Activated naive CD8-positive, alpha-beta T cell treated with anti-CD3 and anti-CD28 coated beads, Interleukin-2, amount 50 U/mL, for 24 hours (primary cell): ENCODE results near the gene PITPNM3.

Source experiments
- ATAC-seq: fragments of 150-1000 bp; cut with Tn5 transposase; one replicate; pipeline ENCODE4 v1.10.0; 2021
- DNase-seq: peaks from one replicate; pipeline ENCODE4 v3.0.0; 2021
- H3K27ac Mint-ChIP-seq: one replicate; pipeline ENCODE4 v1.8.0; 2021; ENCODE audit warnings: mild to moderate bottlenecking, mixed read lengths
- H3K27me3 Mint-ChIP-seq: one replicate; pipeline ENCODE4 v1.8.0; 2021; ENCODE audit warnings: mixed read lengths
- H3K36me3 Mint-ChIP-seq: one replicate; pipeline ENCODE4 v1.8.0; 2021; ENCODE audit warnings: low read depth, mixed read lengths
- H3K4me1 Mint-ChIP-seq: one replicate; pipeline ENCODE4 v1.8.0; 2021; ENCODE audit warnings: mixed read lengths
- H3K4me3 Mint-ChIP-seq: one replicate; pipeline ENCODE4 v1.8.0; 2021; ENCODE audit warnings: mild to moderate bottlenecking, moderate library complexity, mixed read lengths
- H3K9me3 Mint-ChIP-seq: one replicate; pipeline ENCODE4 v1.8.0; 2021; ENCODE audit warnings: mixed read lengths

PITPNM3 gene

DNA sequence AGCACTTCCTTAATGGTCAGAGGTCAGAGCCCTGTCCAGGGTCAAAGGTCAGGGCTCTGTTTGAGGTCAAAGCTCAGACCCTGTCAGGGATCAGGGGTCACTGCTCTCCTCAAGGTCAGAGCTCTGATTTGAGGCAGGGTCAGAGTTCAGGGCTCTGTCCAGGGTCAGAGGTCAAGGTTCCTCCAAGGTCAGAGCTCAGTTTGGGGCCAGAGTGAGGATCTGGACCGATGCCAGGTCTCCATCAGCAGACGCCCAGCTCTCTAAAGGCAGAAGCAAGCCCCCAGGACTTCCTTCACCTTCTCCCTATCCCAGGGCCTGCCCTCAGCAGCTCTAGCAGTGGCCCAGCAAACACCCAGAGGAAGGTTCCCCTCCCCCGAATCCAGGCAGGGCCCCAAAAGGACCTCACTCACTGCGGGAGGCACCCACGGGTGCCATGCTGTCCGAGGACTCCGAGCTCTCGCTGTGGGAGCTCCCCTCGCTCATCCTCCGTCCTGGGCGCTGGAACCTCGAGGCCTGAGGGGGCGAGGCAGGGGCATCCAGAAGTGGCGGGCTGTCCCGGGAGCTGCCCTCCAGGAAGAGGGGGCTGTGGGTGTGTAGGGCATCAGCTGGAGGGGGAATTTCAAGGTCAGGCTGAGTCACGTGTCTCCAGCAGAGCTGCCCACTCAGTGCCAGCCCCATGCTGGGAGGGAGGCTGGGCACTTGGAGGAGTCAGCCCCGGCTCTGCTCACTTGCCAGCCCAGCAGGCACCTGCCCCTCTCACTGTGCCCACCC lies 85.4 kb downstream of the PITPNM3 start:
- ATAC-seq (no peak), DNase-seq (no peak)
- H3K36me3 Mint-ChIP-seq, result no peaks in the 10 kb centered on the region
- no peaks in the 10 kb centered on the region for H3K4me1 Mint-ChIP-seq
- peaks cover 2% of the 10 kb centered on the region for H3K27me3 Mint-ChIP-seq
- no peaks in the 10 kb centered on the region for H3K9me3 Mint-ChIP-seq
- H3K27ac Mint-ChIP-seq, result no peak overlapping the region
- H3K4me3 Mint-ChIP-seq, result no peak overlapping the region

DNA sequence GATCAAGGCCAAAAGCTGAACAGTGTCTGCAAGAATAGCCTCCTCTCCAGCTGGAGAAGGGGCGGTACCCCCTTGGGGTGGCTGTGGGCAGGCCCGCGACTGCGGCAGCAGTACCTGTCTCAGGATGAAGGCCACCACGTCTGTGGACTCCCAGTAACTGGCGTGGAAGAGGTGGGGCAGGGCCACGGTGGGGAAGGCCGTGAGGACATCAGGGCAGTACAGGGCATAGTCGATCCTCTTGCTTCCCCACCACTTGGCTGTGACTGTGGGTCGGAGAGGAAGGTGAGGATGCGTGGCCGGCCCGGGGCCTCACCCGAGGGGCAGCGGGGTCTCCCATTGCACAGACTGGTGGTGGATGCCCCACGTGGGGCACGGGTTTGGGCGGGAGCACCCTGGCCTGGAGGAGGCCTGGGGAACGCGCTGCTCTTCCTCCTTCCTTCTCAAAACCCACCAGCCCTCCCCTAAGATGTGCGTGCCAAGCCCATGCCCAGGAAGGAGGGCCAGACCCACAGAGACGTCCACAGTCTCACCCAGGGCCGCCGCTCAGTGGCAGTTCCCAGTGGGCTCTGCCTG lies 86.1 kb downstream of the PITPNM3 start:
- DNase-seq, result no peak
- ATAC-seq, result no peak

DNA sequence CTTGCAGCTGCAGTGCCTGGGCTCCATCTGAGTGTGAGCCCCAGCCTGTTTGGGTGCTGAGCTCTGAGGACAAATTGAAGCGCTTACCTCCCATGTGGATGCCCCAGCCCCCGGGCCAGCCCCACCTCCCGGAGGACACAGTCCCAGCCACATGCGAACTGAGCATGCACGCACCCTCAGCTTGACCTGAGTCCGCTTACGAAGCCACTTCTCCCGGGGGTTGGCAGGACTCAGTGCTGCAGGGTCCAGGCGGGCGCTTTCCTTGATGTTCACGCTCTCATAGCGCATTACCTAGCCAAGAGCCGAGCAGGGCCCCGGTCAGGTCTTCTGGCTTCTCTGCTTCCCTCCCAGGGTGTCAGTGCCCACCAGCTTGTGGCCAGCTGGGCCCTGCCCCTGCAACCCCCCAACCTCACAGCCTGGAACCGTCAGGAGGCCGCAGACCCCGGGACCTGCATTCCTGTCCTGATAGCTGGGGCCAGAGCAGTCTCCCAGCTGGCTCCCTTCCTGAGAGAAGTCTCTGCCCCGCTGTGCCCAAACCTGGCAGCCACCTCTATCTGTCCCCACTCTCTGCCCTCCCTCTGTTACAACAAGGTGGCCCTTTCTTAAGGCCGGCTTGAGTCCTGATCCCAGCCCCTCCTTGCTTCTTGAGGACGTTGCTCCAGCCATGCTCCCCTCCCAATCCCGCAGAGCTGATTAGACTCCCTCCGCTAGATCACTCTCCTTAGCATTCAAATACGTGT lies 88.1 kb downstream of the PITPNM3 start:
- Mint-ChIP-seq H3K4me3 (no peak overlapping the region), H3K27me3 (peaks cover 4% of the 10 kb centered on the region)
- ATAC-seq, result no peak

More for the DNA sequence above, 86.1 kb downstream of the PITPNM3 start:
- Mint-ChIP-seq H3K27me3 (peaks cover 4% of the 10 kb centered on the region), H3K27ac (no peak overlapping the region), H3K4me1 (no peaks in the 10 kb centered on the region), H3K4me3 (no peak overlapping the region), H3K36me3 (no peaks in the 10 kb centered on the region), H3K9me3 (no peaks in the 10 kb centered on the region)

DNA sequence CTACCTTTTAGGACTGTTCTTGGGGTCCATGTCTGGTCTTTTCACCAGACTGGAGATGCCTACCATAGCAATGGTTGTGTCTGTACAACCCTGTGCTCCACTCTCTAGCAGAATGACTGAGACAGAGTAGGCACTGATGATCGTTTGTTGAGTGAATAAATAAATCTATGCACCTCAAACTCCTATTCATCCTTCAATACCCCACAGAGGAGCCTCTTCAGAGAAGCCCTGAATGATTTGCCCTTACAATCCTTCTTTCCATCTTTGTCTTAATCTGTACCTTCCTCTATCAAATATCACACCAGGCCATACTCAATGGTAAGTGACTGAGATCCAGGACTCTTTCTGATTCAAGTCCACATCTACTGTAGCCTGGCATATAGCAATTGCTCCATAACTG lies 88.8 kb downstream of the PITPNM3 start:
- no peaks in the 10 kb centered on the region for H3K9me3 Mint-ChIP-seq
- H3K27me3 Mint-ChIP-seq, result peaks cover 4% of the 10 kb centered on the region
- H3K36me3 Mint-ChIP-seq, result no peaks in the 10 kb centered on the region
- H3K4me3 Mint-ChIP-seq, result no peak overlapping the region
- no peak for DNase-seq
- H3K27ac Mint-ChIP-seq, result no peak overlapping the region
- no peak for ATAC-seq
- H3K4me1 Mint-ChIP-seq, result no peaks in the 10 kb centered on the region

More for the DNA sequence above, 88.1 kb downstream of the PITPNM3 start:
- no peak for DNase-seq
- no peaks in the 10 kb centered on the region for H3K36me3 Mint-ChIP-seq
- no peaks in the 10 kb centered on the region for H3K4me1 Mint-ChIP-seq
- no peak overlapping the region for H3K27ac Mint-ChIP-seq
- no peaks in the 10 kb centered on the region for H3K9me3 Mint-ChIP-seq

DNA sequence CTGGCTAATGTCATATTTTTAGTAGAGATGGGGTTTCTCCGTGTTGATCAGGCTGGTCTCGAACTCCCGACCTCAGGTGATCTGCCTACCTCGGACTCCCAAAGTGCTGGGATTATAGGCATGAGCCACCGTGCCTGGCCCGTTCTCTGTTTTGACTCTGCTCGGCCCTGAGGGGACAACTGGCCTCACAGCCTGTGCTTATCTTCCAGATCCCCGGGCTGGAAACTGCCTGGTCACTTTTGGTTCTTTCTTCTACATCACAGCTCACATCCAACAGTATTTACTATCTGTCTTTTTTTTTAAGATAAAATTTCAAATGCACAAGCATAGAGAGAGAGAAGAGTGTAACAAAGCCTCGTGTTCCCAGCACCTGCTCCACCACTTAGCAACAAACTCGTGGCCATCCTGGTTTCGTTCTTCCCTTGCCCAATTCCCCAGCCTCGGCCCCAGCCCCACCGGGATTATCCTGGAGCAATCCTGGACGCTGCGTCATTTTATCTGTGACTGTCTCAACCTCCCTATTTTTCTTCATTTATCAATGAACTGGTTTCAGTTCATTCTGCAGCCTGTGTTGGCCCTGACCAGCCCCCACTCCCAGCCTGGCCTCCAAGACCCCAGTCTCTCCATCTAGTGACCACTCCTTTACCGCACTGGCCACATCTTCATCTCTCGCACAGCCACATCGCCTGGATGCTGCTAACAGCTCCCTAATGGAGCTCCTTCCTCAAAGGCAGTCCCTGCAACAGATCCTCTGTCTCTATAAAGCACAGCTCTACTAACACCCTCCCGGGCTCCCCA lies 91.0 kb downstream of the PITPNM3 start:
- Mint-ChIP-seq H3K36me3 (no peaks in the 10 kb centered on the region), H3K9me3 (no peaks in the 10 kb centered on the region), H3K4me1 (peaks cover 16% of the 10 kb centered on the region), H3K27ac (no peak overlapping the region), H3K27me3 (peaks cover 6% of the 10 kb centered on the region), H3K4me3 (no peak overlapping the region)
- no peak for DNase-seq
- ATAC-seq, result no peak

DNA sequence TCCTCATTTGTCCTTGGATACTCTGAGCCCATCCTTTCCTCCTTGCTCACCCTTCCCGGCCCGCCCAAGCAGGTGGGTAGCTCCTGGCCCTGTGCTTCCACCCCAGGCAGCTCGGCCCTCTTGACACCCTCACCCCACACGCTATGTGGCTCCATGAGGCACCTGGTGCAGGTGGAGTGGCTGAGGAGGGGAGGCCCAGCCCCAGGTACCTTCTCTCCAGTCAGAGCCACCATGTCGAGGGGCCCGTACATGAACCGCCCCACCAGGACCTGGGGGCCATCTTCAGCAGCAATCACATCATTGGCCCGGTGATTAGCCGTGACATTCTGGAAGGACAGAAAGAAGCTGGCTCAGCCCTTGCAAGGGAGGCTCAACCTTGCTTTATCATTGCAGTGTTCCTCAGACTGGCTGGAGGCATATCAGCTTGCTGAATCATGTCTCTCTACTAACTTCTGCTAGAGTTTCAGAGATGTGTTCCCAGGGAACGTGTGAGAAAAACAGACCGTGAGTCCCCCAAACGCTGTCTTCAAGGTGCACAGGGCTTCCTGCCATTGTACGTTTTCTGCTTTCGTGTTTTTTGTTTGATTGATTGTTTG lies 91.8 kb downstream of the PITPNM3 start:
- H3K9me3 Mint-ChIP-seq, result no peaks in the 10 kb centered on the region
- no peak for ATAC-seq
- no peak overlapping the region for H3K4me3 Mint-ChIP-seq
- H3K27ac Mint-ChIP-seq, result no peak overlapping the region
- H3K4me1 Mint-ChIP-seq, result peaks cover 18% of the 10 kb centered on the region
- DNase-seq, result no peak
- no peaks in the 10 kb centered on the region for H3K36me3 Mint-ChIP-seq
- H3K27me3 Mint-ChIP-seq, result peaks cover 6% of the 10 kb centered on the region

DNA sequence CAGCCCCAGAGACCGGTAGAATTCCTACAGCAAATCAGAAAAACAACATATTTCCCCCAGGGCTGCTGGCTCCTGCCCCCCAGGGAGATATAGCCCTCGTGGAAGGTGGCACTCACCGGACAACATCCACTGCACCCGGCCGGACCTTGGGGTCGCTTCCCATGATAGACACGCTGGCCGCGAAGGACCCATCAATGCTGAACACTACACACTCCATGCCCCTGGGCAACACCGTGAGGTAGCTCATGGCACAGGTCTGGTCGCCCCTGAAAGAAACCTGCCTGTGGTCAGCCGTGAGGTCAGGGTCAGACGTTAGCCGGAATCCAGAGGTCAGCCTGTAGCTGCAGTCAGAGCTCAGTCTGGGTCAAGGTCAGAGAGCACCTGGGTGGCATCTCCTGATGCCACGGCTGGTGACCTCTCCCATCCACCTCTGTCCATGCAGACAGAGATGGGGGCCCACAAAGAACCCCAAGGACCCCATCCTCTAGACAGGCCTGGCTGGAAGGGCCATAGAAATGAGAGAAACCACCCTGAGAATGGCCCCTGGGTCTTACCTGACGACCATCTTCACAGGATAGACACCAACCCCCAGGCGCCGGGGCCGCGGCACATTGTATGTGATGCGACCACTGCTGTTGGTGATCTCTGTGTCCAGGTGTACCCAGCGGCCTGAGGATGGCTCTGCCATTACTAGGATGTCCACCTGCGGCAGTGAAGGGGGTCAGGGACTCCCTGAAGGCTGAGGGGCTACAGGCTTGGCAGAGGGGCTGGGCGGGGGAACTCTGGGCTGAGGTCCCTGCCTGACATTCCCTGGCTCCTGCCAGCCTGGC lies 92.5 kb downstream of the PITPNM3 start:
- Mint-ChIP-seq H3K4me1 (peaks cover 18% of the 10 kb centered on the region), H3K9me3 (no peaks in the 10 kb centered on the region), H3K27me3 (peaks cover 6% of the 10 kb centered on the region), H3K27ac (no peak overlapping the region), H3K36me3 (no peaks in the 10 kb centered on the region), H3K4me3 (no peak overlapping the region)
- no peak for DNase-seq
- no peak for ATAC-seq

DNA sequence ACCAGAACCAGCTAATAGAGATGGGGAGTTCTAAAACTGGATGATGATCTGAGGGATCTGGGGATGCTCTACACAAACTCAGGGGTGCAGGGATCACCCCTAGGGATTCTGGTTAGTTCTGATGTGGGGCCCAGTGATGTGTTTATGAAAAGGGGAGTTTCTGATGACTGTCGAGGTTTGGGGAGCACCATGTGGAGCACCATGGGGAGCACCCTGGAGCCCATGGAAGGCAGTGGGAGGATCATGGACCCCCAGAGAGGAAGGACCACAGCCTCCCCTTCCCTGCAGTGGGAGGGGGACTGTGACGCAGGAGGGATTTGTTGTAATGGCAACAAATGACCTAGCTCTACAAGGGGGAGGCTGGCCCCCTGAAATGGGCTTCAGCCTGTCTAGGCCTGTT lies 93.7 kb downstream of the PITPNM3 start:
- Mint-ChIP-seq H3K27ac (no peak overlapping the region), H3K27me3 (peaks cover 6% of the 10 kb centered on the region), H3K36me3 (no peaks in the 10 kb centered on the region), H3K9me3 (no peaks in the 10 kb centered on the region), H3K4me3 (no peak overlapping the region), H3K4me1 (peaks cover 18% of the 10 kb centered on the region)
- ATAC-seq (no peak), DNase-seq (no peak)

DNA sequence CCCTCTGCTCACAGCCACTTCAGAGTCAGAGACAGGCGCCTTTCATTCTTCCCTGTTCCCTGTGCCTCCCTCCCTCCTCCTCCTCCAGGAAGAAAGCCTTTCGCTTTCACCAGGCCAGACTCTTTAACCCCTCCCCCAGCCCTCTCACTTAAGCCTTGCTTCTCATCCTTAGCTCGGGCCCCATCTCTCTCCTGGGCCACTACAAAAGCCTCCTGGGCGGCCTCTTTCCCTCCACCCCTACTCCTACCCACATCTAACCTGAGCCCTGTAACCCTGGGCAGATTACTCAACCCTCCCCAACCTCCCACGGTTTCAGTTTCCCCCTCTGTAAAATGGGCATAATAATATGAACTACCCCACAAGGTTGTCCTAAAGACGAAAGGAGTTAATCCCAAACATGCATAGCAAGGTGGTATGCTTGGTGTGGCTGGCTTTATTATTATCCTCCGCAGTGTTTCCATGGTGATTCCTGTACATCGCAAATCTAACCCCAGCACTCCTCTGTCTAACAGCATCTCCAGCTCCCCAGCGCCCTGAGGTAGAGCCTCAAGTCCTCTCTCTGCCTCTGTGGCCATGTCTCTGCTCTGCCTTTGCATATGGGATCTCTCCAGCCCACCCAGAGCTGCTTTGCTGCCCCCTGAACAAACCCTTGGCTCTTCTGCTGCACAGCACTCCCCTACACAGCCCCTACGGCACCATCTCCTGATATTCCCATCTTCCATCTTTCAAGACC lies 94.4 kb downstream of the PITPNM3 start:
- peak; percentile 82 for ATAC-seq
- Mint-ChIP-seq H3K4me3 (no peak overlapping the region), H3K36me3 (no peaks in the 10 kb centered on the region)

DNA sequence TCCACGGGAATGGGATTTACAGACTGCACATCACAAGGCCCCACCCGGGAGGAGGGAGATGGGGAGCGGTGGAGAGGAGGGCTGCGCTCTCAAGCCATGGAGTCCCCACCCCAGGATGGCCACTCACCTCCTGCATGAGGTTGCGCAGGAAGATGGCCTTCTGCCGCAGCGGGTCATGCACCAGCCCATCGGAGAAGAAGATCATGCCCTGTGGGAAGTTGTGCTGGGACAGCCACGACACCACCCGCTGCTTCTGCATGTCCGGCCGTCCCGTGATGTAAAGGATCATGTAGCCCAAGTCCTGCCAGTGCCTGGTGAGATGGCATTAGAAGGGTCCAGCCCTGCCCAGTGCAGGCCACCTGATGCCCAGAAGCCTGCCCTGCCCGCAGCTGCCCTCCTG lies 95.1 kb downstream of the PITPNM3 start:
- no peaks in the 10 kb centered on the region for H3K36me3 Mint-ChIP-seq
- DNase-seq (no peak), ATAC-seq (no peak)
- no peaks in the 10 kb centered on the region for H3K9me3 Mint-ChIP-seq
- no peak overlapping the region for H3K27ac Mint-ChIP-seq
- no peak overlapping the region for H3K4me3 Mint-ChIP-seq
- H3K4me1 Mint-ChIP-seq, result peaks cover 20% of the 10 kb centered on the region
- H3K27me3 Mint-ChIP-seq, result peaks cover 8% of the 10 kb centered on the region

More for the DNA sequence above, 94.4 kb downstream of the PITPNM3 start:
- Mint-ChIP-seq H3K9me3 (no peaks in the 10 kb centered on the region), H3K27me3 (peaks cover 6% of the 10 kb centered on the region), H3K27ac (no peak overlapping the region), H3K4me1 (peaks cover 20% of the 10 kb centered on the region)
- peak; percentile 26 for DNase-seq

DNA sequence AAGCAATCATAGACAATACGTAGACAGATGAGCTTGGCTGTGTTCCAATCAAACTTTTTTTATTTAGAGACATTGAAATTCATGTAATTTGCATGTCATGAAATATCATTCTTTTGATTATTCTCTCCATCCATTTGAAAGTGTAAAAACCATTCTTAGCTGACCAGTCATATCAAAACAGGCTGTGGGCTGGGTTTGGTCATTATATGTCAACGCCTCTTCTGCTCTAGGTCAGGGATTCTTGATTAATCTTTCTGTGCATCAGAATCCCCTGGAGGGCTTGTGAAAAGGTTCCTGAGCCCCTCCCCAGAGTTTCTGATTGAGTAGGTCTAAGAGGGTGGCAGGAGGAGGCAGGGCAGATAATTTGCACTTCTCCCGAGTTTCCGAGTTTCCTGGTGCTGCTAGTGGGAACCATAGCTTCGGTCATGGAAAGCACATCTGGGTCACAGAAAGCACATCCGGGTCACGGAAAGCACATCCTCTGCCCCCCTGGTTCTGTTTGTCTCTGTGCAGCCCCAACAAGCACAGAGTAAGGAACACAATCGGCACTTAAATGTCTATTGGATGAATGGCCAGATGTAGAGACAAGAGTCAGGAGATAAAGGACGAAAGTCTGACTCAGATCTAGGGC lies 95.7 kb downstream of the PITPNM3 start:
- H3K4me3 Mint-ChIP-seq, result no peak overlapping the region
- DNase-seq, result no peak
- H3K9me3 Mint-ChIP-seq, result no peaks in the 10 kb centered on the region
- H3K4me1 Mint-ChIP-seq, result peaks cover 20% of the 10 kb centered on the region
- H3K27ac Mint-ChIP-seq, result no peak overlapping the region
- no peaks in the 10 kb centered on the region for H3K36me3 Mint-ChIP-seq
- ATAC-seq, result no peak
- H3K27me3 Mint-ChIP-seq, result peaks cover 7% of the 10 kb centered on the region

DNA sequence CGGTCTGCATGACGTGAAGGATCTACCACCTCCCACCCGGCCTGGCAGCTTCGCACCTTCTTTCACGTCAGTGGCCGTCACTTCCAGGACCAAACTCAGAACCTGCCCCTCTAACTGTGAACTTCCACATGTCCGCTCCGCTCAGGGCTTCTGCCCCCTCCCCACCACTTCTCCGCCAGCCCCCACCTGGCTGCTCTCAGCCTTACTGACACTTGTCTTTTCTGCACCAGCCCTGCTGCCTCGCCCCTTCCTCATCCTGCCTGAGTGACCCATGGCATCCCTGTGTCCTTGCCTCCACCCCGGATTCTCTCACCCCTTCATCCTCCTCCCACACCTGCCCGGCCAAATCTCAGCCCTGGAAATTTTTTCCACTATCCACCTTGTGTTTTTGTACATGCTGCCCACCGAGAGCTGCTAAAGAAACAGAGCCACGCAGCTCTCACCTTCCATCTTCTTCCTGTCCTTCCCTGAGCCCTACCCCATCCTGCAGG lies 97.8 kb downstream of the PITPNM3 start:
- no peak overlapping the region for H3K27ac Mint-ChIP-seq
- H3K36me3 Mint-ChIP-seq, result no peaks in the 10 kb centered on the region
- no peak for DNase-seq
- H3K27me3 Mint-ChIP-seq, result peaks cover 6% of the 10 kb centered on the region
- H3K4me3 Mint-ChIP-seq, result no peak overlapping the region
- ATAC-seq, result no peak
- no peaks in the 10 kb centered on the region for H3K9me3 Mint-ChIP-seq
- H3K4me1 Mint-ChIP-seq, result peaks cover 20% of the 10 kb centered on the region
